HG03066 (cell line): ENCODE measurements around the gene GCN1.
A peak's percentile ranks its signal among the peaks of the same experiment; 100 is the strongest.

Experiments
- ATAC-seq: cut with Tn5 transposase; IDR thresholded peaks from one replicate; pipeline ENCODE4 v1.9.1; 2021; ENCODE audit warnings: low read depth; ENCODE audit not compliant: unreplicated experiment

Gene GCN1

DNA sequence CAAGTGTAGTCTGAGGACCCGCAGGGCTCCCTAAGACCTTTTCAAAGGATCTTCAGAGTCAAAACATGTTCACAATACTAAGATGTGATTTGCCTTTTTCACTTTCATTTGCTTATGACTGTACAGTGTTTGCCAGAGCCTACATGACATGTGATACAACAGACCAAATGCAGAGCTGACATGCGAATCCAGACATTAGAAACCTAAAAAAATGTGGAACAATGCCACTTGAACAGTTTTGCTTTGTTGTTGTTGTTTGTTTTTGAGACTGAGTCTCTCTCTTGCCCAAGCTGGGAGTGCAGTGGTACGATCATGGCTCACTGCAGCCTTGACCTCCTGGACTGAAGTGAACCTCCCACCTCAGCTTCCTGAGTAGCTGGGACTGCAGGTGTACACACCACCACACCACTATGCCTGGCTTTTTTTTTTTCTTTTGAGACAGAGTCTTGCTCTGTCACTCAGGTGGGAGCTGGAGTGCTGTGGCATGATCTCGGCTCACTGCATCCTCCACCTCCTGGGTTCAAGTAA, 72.7 kb downstream of the GCN1 start:
- peak; percentile 47 for ATAC-seq

DNA sequence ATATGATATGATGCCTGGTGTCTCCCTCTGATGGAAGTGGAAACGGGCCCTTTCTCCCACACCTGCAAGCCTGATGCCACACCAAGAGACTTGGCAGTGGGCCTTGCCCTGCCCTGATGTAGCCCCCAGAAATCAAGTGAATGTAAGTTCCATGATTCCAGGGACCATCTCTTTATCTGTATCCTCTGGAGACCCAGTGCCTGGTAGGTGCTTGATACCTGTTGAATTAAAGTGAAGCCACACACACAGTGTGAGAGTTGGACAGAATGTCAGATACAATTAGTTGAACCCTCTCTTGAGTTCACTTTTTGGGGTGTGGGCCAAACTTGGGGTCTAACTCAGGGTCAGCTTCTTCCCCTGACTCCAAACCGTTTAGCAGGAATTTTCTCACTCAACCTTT, 73.2 kb downstream of the GCN1 start:
- no peak for ATAC-seq

- ATAC-seq, result peak; percentile 18
Measured at GRCh38 chr12:120119271-120119973, 75.1 kb downstream of the GCN1 start.

GRCh38 chr12:120118321-120119061, 76.0 kb downstream of the GCN1 start:
- no peak for ATAC-seq

GRCh38 chr12:120117961-120118320, 76.6 kb downstream of the GCN1 start:
- ATAC-seq, result no peak

DNA sequence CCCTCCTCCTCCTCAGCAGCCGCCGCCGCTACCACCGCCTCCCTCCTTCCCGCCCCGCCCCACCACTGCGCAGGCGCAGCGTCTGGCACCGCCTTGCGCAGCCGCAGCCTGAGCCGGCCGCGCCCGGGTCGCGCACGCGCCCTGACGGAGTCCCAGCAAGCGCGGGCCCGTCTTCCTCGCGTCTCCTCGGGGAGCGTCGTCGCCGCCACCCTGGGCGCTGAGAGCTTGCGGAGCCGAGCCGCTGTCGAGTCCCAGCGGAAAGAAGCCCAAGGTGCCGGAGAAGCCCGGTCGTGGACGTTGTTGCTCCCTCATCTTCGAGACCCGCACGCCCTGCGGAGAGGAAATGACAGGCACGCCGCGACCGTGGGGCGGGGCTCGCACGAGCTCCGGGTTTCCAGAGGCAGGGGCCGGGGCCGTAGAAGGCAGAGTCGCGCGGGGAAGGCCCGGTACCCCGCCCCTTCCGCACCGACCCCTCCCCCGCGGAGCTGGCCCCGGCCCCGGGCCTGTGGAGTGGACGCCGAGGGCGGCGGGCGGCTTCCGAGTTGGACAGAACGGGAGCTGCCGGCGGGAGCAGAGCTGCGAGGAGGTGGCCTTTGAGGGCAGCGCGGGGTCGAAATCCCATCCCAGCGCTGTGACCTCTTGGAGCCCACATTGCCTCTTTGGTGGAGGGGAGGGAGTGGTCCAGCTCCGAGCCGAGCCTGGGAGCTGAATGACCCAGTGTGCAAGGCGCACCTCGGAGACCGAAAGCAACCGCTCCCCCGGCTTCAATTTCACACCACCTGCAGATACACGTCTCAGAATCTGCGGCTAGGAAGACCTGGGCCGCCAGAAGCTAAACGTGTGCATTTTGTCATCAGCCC, 77.5 kb downstream of the GCN1 start:
- peak; percentile 34 for ATAC-seq

DNA sequence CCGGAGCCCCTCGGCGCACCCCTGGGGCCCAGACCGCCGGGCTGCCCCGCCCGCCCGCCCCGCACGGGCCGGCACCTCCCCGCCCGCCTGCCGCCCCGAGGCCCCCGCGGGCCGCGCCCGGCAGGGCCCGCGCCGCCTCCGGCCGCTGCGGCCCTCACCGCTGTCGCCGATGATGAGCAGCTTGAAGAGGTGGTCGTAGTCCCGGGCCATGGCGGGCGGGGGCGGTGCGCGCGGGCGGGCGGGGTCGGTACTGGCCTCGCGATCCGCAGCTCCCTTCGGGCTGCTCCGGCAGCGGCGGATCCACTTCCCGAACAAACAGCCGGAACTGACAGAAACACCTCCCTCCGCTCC, 78.1 kb downstream of the GCN1 start, which contains the start of gene RAB35:
Gene RAB35 (minus strand): TSS at position 313 of the 351 bp plus-strand sequence. CDS start 103 bp downstream, at position 210.
- ATAC-seq, result peak; percentile 0

GRCh38 chr12:120115692-120116440, 78.6 kb downstream of the GCN1 start:
- no peak for ATAC-seq

DNA sequence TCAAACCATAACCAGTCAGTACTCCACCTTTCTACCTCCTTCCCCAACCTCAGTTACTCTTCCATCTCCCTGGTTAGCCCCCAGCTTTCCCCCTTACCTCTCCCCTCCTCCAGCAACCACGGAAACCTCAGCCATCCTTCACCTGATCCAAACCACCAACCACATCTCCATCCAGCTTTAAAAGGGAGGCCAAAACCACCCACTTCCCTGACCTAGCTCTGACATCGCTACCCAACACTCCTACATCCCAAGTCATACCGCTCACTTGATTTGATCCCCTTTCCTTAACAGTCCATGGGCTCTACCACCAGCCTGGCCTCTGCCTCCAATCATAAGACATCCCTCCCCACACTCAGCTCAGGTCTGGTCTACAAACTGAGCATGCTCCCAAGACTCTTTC, 79.4 kb downstream of the GCN1 start:
- ATAC-seq, result no peak

DNA sequence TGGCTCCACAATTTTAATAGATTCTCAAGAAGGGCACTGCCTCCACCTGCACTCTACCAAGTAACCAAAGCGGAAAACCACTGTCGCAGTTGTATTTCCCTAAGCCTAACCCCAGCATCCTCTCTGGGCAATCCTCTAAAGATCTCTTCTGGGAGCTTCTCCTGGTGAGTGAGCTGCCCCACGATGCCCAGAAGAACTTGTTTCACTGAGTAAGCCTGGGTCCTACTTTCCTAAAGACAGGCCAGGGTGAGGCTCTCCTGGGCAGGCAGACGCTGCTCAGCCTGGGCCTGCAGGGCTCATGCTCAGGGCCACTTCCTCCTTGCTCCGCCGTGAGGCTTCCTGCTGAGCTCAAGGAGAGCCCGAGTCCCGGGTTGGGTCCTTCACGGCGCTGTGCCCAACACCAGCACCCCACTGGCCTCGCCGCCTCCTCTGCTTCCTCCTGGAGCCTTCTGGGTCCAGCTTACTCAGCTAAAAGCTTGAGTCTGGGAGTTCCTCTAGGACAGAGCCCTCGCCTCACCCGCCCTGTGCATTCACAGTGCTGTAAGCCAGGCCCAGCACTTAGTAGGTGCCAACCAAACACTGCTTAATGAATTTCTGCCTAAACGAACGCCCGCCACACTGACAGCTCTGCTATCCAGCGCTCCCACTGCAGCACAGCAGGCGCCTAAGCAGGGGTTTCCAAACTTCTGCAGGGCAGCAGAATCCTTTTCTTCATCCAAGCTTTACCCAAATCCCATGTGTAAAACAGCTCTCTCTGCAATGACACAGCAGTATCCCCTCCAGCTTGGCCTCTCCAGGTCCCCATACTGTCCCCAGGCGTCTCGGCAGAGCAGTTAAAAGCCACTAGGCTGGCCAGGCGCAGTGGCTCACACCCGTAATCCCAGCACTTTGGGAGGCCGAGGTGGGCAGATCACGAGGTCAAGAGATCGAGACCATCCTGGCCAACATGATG, 83.7 kb downstream of the GCN1 start:
- peak; percentile 72 for ATAC-seq

GRCh38 chr12:120109570-120110267, 84.8 kb downstream of the GCN1 start:
- no peak for ATAC-seq

- no peak for ATAC-seq
Measured at GRCh38 chr12:120106151-120106550, 88.4 kb downstream of the GCN1 start.

DNA sequence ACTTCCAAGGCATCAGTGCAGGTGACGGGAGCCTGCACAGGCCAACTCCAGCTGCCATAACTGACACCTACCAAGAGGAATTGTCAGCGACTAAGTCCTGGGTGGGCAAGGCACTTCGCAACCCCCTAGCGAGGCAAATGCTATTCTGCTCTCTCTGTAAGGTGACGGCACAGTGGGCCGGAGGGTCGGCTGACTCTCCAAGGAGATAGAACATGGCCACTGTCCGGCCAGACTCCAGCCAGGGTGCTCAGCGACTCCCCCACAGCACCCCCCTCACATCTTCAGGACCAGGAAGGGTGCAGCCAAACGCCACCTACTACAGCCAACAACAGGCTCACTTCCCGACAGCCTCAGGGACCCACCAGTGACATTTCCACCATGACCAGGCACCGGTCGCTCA, 91.1 kb downstream of the GCN1 start:
- no peak for ATAC-seq

DNA sequence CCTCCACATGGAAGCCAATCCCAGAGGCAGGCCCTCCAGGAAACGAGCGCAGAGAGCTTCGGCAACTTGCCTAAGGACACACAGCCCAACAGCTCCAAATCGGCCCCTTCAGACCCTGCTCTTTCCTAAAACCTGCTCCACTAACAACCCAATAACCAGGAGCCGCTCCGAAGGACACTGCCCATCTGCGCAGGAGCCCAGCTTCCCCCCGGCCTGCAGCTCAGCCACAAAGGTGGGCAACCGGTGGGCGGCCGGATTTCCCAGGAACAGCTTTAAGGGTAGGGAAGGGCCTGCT, 91.5 kb downstream of the GCN1 start:
- no peak for ATAC-seq

- no peak for ATAC-seq
Measured at GRCh38 chr12:120102189-120103043, 92.1 kb downstream of the GCN1 start.

GRCh38 chr12:120101617-120102016, 92.9 kb downstream of the GCN1 start:
- no peak for ATAC-seq

GRCh38 chr12:120101182-120101581, 93.3 kb downstream of the GCN1 start:
- no peak for ATAC-seq

DNA sequence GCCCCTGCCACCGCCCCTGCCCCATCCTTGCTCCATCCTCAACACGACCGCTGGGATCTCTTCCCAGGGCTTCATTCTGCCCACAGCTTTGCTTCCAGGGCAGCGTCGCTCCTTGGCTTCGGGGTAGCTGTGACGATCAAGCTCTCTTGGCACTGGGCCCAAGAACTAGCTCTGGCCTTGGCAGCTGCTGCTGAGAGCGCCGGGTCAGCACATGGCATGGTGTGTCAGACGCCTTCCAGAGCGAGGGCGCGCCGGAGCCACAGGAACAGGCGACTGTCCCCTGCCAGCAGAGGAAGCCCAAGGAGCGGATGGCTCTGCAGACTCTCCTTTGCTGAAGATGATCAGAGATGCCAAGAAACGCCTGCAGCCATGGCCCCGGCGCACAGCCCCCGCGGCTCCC, 93.9 kb downstream of the GCN1 start:
- no peak for ATAC-seq
